Lower leg skin (tissue), 4 donors: ENCODE measurements around the gene HARS1. TPM values are rescaled to one million over a fixed set of nuclear protein-coding genes. Genes with fewer than 3 reads are reported as not detected.
"Not testable (repeated sequence)": the region's sequence is repeated elsewhere in the genome, so short reads cannot be mapped to it uniquely, and the experiment has no call there.

ENCODE experiments used
- DNase-seq, 2 donors: peaks; one replicate each; pipeline ENCODE4 v3.0.0-alpha.2; 2019; ENCODE audit warnings: low spot score in 2 of 2
- H3K4me3 ChIP-seq: fragments of 200-600 bp; sonication (generic); 2 replicates; pipeline ENCODE4 v1.5.1; 2017; ENCODE audit warnings: mild to moderate bottlenecking, low read depth; ENCODE audit not compliant: poor library complexity, severe bottlenecking
- CTCF ChIP-seq, 3 donors: fragments of 450-650 bp; IDR thresholded peaks; one replicate each; pipeline ENCODE4 v1.5.1; 2016; ENCODE audit warnings: antibody characterized with exemption in 3 of 3, mild to moderate bottlenecking in 3 of 3, moderate library complexity in 2 of 3
- POLR2A ChIP-seq, 2 donors: fragments of 450-650 bp; IDR thresholded peaks; one replicate each; pipeline ENCODE4 v1.6.1; 2016 to 2017; ENCODE audit warnings: antibody characterized with exemption in 2 of 2, mild to moderate bottlenecking in 1 of 2, moderate library complexity in 1 of 2
- WGBS, 2 donors: methylation state at CpG; one replicate each; pipeline ENCODE4 v1.1.5; 2018; 5-methylcytosine and 5-hydroxymethylcytosine counted together
- intact Hi-C: fragments of 100-400 bp; cut with DNase I; formaldehyde crosslinking; loops from one replicate; pipeline ENCODE4 v1.15.0; 2023; ENCODE audit warnings: low total_unique reads
- total RNA-seq, 4 donors: library from RNA; depleted of rRNA; stranded (reverse); fragments of >200 nt; gene quantifications; one replicate each; pipeline ENCODE4 v1.1.0, GENCODE V29; 2016

Gene HARS1
- 10 to 100 TPM; 71.9 to 90.6 (median 80.8) TPM for total RNA-seq

GRCh38 chr5:140690941-140691924, at the start of gene HARS1, which contains the start of gene HARS2:
TSS of gene HARS1 (minus strand) at chr5:140691370. CDS start at chr5:140691304, 66 bp downstream.
TSS of gene HARS2 (plus strand) at chr5:140691455. CDS start at chr5:140691649, 194 bp downstream.
- TF ChIP-seq POLR2A (IDR thresholded peaks at IDR 0.05) (no peak), CTCF (IDR thresholded peaks at IDR 0.05) (no peak)
- intact Hi-C loops = no loop called here
- peak within 1 kb of the TSS; percentile 89 for H3K4me3 ChIP-seq
- DNase-seq = peak; percentile 90 to 98
- WGBS, 2 donors = 1% methylated on average over 52 to 55 of the region's 61 CpGs

- TF ChIP-seq CTCF (IDR thresholded peaks at IDR 0.05) (no peak), POLR2A (IDR thresholded peaks at IDR 0.05) (no peak)
- WGBS, 2 donors = 59 to 82% methylated on average over 1 of the region's 1 CpG
- DNase-seq = no peak
- intact Hi-C loops = no loop called here
- H3K4me3 ChIP-seq = no peak overlapping the region
These were observed 46.3 kb upstream of the HARS1 start for GRCh38 chr5:140737486-140737885.

- intact Hi-C loops = no loop called here
- TF ChIP-seq POLR2A (IDR thresholded peaks at IDR 0.05) = no peak
- no peak for TF ChIP-seq CTCF (IDR thresholded peaks at IDR 0.05)
- H3K4me3 ChIP-seq = no peak overlapping the region
- DNase-seq = no peak
- WGBS, 2 donors = 56 to 62% methylated on average over 7 of the region's 7 CpGs
These were observed 43.2 kb upstream of the HARS1 start for GRCh38 chr5:140734354-140734753.

- no peak for TF ChIP-seq CTCF (IDR thresholded peaks at IDR 0.05)
- TF ChIP-seq POLR2A (IDR thresholded peaks at IDR 0.05) = no peak
- H3K4me3 ChIP-seq = no peak overlapping the region
- no peak for DNase-seq
- intact Hi-C loops = no loop called here
- 63 to 67% methylated on average over 4 of the region's 4 CpGs for WGBS, 2 donors
These were observed 41.9 kb upstream of the HARS1 start for GRCh38 chr5:140733098-140733497.

GRCh38 chr5:140725799-140726471, 34.8 kb upstream of the HARS1 start:
- DNase-seq = peak in 1 of 2 donors; percentile 17
- intact Hi-C loops = no loop called here
- TF ChIP-seq CTCF (IDR thresholded peaks at IDR 0.05) (no peak), POLR2A (IDR thresholded peaks at IDR 0.05) (no peak)
- 11 to 14% methylated on average over 23 of the region's 23 CpGs for WGBS, 2 donors
- no peak overlapping the region for H3K4me3 ChIP-seq

- H3K4me3 ChIP-seq, intact Hi-C loops, DNase-seq: not testable (repeated sequence)
- 80 to 87% methylated on average over 5 of the region's 5 CpGs for whole genome bisulfite sequencing, 2 donors
These were observed 30.2 kb upstream of the HARS1 start for GRCh38 chr5:140721395-140721794.

GRCh38 chr5:140720738-140721137, 29.6 kb upstream of the HARS1 start:
- 58 to 64% methylated on average over 6 of the region's 6 CpGs for WGBS, 2 donors

More at GRCh38 chr5:140720738-140721137, 29.6 kb upstream of the HARS1 start:
- DNase-seq, H3K4me3 ChIP-seq, intact Hi-C loops: not testable (repeated sequence)
